ENCODE measurements around the gene CNIH2. TPM values are rescaled to one million over a fixed set of nuclear protein-coding genes. Genes with fewer than 3 reads are reported as not detected.
A peak's percentile ranks its signal among the peaks of the same experiment; 100 is the strongest.

CNIH2 gene
- total and polyA plus RNA-seq, 2 of the 13 experiments (the other 11 are each of a cell fraction or from before 2014, with no cell fraction given): 0.60 to 0.69 TPM

DNA sequence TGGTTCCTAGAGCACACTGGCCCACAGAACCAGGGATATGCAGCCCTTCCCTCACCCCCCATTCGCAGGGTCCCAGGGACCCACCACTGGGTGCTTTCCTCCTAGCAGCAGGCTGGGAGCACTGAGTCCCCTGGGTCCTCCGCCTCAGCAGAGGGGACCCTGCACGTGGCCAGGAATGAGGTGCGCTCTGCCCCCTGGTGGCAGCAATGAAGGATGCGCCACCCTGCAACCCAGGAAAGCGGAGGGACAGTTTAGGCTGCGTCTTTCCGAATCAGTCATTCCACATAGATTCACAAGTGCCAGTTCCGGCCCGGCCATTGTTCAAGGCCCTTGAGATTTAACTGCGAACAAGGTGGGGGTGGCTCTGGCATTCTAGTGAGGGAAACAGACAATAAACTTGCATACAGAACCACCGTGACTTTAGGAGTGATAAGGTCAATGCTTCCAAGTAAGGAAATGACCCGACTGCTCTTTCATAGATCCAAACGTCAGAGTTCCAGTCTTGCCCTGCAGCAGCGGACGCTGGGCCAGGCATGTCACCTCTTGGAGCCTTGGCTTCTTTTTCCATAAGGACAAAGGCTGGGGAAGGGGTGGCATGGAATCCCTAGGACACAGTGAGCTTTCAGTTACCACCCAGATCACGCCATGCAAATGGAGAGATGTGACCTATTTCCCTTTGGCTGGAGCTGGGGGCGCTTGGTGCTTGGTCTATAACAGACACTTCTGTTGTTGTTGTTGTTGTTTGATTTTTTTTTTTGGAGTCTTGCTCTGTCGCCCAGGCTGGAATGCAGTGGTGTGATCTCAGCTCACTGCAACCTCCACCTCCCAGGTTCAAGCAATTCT is 50.5 kb downstream of the CNIH2 start (continued):
- no peak for TF ChIP-seq ARHGAP35 (CRISPR knock-in tag; IDR thresholded peaks at IDR 0.05; ENCODE audit: borderline replicate concordance)
- peak; percentile 38; the same call in 1 of the 2 replicates for TF ChIP-seq ADNP (CRISPR knock-in tag; IDR thresholded peaks at IDR 0.05)
- TF ChIP-seq, protein P1, sequence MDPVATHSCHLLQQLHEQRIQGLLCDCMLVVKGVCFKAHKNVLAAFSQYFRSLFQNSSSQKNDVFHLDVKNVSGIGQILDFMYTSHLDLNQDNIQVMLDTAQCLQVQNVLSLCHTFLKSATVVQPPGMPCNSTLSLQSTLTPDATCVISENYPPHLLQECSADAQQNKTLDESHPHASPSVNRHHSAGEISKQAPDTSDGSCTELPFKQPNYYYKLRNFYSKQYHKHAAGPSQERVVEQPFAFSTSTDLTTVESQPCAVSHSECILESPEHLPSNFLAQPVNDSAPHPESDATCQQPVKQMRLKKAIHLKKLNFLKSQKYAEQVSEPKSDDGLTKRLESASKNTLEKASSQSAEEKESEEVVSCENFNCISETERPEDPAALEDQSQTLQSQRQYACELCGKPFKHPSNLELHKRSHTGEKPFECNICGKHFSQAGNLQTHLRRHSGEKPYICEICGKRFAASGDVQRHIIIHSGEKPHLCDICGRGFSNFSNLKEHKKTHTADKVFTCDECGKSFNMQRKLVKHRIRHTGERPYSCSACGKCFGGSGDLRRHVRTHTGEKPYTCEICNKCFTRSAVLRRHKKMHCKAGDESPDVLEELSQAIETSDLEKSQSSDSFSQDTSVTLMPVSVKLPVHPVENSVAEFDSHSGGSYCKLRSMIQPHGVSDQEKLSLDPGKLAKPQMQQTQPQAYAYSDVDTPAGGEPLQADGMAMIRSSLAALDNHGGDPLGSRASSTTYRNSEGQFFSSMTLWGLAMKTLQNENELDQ (CRISPR knock-in tag; IDR thresholded peaks at IDR 0.05; ENCODE audit: borderline replicate concordance): no peak
- TF ChIP-seq KLF11 (CRISPR knock-in tag; IDR thresholded peaks at IDR 0.05): peak; percentile 67; the same call in 1 of the 2 replicates
- TF ChIP-seq, protein P2, sequence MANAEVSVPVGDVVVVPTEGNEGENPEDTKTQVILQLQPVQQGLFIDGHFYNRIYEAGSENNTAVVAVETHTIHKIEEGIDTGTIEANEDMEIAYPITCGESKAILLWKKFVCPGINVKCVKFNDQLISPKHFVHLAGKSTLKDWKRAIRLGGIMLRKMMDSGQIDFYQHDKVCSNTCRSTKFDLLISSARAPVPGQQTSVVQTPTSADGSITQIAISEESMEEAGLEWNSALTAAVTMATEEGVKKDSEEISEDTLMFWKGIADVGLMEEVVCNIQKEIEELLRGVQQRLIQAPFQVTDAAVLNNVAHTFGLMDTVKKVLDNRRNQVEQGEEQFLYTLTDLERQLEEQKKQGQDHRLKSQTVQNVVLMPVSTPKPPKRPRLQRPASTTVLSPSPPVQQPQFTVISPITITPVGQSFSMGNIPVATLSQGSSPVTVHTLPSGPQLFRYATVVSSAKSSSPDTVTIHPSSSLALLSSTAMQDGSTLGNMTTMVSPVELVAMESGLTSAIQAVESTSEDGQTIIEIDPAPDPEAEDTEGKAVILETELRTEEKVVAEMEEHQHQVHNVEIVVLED (CRISPR knock-in tag; IDR thresholded peaks at IDR 0.05; ENCODE audit: borderline replicate concordance): no peak
- TF ChIP-seq, protein P3, sequence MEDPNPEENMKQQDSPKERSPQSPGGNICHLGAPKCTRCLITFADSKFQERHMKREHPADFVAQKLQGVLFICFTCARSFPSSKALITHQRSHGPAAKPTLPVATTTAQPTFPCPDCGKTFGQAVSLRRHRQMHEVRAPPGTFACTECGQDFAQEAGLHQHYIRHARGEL (CRISPR knock-in tag; IDR thresholded peaks at IDR 0.05): no peak
- TF ChIP-seq EP300 (IDR thresholded peaks at IDR 0.05; ENCODE audit: low read depth in 2 of 2, low read length in 2 of 2): no peak
- no peak for TF ChIP-seq EP300 (CRISPR knock-in tag; IDR thresholded peaks at IDR 0.05; ENCODE audit: borderline replicate concordance)
- TF ChIP-seq ZMAT3 (CRISPR knock-in tag; conservative IDR thresholded peaks at IDR 0.05): no peak
- TF ChIP-seq, protein P4, sequence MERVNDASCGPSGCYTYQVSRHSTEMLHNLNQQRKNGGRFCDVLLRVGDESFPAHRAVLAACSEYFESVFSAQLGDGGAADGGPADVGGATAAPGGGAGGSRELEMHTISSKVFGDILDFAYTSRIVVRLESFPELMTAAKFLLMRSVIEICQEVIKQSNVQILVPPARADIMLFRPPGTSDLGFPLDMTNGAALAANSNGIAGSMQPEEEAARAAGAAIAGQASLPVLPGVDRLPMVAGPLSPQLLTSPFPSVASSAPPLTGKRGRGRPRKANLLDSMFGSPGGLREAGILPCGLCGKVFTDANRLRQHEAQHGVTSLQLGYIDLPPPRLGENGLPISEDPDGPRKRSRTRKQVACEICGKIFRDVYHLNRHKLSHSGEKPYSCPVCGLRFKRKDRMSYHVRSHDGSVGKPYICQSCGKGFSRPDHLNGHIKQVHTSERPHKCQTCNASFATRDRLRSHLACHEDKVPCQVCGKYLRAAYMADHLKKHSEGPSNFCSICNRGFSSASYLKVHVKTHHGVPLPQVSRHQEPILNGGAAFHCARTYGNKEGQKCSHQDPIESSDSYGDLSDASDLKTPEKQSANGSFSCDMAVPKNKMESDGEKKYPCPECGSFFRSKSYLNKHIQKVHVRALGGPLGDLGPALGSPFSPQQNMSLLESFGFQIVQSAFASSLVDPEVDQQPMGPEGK (CRISPR knock-in tag; IDR thresholded peaks at IDR 0.05): peak; percentile 63
- no peak for TF ChIP-seq ARNT (IDR thresholded peaks at IDR 0.05)
- no peak for TF ChIP-seq ZFYVE20 (CRISPR knock-in tag; IDR thresholded peaks at IDR 0.05; ENCODE audit: borderline replicate concordance, low read depth)
- no peak for TF ChIP-seq ZNF883 (CRISPR knock-in tag; IDR thresholded peaks at IDR 0.05; ENCODE audit: not compliant biosample characterization)
- TF ChIP-seq FOXO1 (CRISPR knock-in tag; IDR thresholded peaks at IDR 0.05): no peak; the same call in 1 of the 2 replicates
- no peak for TF ChIP-seq ZNF460 (CRISPR knock-in tag; IDR thresholded peaks at IDR 0.05; ENCODE audit: borderline replicate concordance)
- no peak for TF ChIP-seq PRPF4 (IDR thresholded peaks at IDR 0.05; ENCODE audit: low read depth, low read length, poor library complexity, severe bottlenecking)
- no peak for TF ChIP-seq ZNF557 (CRISPR knock-in tag; IDR thresholded peaks at IDR 0.05)
- peak; percentile 50; the same call in 1 of the 2 replicates for TF ChIP-seq ELF1 (CRISPR knock-in tag; IDR thresholded peaks at IDR 0.05)
- TF ChIP-seq, protein P5, sequence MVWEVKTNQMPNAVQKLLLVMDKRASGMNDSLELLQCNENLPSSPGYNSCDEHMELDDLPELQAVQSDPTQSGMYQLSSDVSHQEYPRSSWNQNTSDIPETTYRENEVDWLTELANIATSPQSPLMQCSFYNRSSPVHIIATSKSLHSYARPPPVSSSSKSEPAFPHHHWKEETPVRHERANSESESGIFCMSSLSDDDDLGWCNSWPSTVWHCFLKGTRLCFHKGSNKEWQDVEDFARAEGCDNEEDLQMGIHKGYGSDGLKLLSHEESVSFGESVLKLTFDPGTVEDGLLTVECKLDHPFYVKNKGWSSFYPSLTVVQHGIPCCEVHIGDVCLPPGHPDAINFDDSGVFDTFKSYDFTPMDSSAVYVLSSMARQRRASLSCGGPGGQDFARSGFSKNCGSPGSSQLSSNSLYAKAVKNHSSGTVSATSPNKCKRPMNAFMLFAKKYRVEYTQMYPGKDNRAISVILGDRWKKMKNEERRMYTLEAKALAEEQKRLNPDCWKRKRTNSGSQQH (CRISPR knock-in tag; IDR thresholded peaks at IDR 0.05; ENCODE audit: low read depth): no peak
- 0 out of 2 replicates have a peak, but pooled peaks have one; percentile 56 for TF ChIP-seq AKAP8 (CRISPR knock-in tag; IDR thresholded peaks at IDR 0.05)
- TF ChIP-seq ERF (CRISPR knock-in tag; IDR thresholded peaks at IDR 0.05): peak; percentile 87

Data from HepG2 (cell line).